GM18907 (cell line): ENCODE data around the gene SLC22A23.

Experiments
- ATAC-seq: cut with Tn5 transposase; IDR thresholded peaks from one replicate; pipeline ENCODE4 v1.9.1; 2021; ENCODE audit warnings: mild to moderate bottlenecking, moderate library complexity; ENCODE audit not compliant: unreplicated experiment

SLC22A23 gene

DNA sequence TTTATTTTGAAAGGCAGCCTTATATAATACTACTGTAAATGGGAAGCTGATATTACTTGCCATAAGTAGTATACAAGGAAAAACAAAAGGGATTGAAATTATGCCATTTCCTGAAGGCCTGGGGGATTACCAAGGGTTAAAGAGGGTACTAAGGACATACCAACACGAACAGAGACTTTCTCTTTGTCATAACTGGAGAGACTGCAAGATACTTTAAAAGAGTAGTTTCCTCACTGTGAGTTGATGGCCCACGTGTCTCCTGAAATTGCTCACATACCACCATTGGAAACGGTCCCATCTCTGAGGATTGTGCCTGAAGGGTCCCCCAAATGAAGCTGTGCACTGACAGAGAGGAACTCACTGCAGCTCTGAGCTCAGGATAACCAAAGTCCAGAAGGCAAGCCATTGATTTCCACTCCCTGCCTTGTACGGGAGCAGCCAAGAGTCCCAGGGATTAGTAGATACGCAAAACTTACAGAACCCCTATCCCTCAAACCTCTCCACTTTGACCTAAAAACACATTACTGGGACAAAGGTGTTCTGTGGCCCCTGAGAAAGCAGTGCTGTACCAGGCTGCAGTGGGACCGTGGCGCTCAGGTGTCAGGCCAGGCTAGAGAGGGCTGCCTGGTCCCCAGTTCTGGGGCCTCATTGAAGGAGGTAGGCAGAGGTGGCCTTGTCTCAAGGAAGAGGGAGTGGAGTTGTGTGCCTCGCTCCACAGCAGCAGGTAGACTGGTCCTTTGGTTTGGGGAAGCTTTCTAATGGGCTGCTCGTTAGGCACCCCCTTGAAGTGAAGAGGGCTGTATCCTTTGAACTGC, 182.9 kb downstream of the SLC22A23 start:
- ATAC-seq, result no peak

- ATAC-seq, result no peak
Observed at GRCh38 chr6:3272911-3273547, 183.8 kb downstream of the SLC22A23 start.

DNA sequence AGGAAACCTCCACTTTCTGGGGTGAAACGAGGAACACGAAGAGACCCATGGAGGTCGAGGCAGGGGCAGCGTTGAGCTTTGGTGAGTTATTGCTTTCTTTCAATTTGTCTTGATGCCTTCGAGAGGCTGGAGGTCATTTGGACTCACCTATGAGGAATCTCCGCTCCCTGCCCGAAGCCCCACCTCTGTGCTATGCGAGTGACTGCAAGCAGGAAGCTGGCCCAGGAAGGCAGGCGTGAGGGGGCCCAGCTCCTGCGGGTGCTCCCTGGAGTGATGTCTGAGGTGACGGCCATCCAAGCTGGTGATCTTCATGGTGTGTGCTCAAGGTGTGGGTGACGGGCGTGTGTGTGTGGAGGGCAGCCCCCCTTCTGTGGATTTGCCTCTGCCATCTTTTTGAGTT, 185.1 kb downstream of the SLC22A23 start:
- ATAC-seq, result no peak

GRCh38 chr6:3270258-3270657, 186.6 kb downstream of the SLC22A23 start:
- no peak for ATAC-seq

GRCh38 chr6:3269281-3269975, 187.4 kb downstream of the SLC22A23 start:
- ATAC-seq, result no peak

DNA sequence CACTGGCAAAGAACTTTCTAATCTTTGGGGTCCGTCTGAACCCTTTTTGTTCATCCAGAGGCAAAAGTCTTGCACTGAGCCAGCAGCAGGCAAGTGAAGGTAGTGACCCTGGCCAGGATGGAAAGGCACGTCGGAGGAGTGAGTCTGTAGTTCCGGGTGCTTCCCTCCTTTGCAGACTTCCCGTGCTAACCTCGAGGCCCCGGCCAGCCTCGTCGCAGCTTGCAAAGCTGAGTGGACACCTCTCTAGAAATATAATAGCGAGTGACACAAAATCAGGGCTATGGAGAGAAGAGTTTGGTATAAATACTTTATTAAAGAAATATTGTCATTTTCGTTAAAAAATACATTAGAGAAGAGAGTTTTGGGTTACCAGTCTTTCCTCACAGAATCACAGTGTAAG, 188.2 kb downstream of the SLC22A23 start:
- no peak for ATAC-seq

DNA sequence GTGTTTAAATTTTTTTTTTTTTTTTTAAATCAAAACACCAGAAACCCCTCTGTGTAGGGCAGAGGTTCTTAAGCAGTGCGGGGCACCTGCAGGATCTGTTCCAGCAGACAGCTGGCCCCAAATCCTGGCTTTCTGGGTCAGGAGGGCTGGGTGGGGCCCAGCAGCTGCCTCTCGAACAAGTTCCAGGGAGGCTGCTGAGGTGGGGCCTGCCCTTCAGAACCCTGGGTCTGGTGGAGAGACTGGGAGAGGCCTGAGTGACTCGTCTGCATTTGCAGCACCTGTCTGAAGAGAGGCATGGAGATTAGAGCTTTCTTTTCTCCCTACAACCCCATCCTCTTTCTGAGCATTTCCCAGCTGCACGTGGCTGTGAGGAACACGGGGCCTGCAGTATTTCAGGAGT, 189.7 kb downstream of the SLC22A23 start:
- no peak for ATAC-seq

- ATAC-seq, result no peak
Observed at GRCh38 chr6:3266170-3266569, 190.7 kb downstream of the SLC22A23 start.

DNA sequence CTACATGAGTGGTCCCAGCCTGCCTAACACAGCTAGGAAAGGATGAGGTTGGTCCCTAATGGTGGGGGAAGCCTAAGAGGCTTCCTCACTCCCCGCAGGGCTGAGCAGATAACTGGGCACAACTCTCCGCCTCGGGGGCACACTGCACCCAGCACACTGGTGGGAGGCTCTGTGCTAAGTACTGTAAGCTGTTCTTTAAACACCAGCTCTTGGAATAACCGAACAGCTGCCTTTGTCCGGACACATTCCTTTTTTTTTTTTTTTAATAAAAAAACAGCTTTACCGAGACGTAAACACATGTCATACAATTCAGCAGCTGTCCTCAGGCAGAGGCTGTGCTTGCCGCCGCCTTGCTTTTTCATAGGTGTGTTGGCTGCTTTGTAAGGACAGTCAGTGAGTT, 191.2 kb downstream of the SLC22A23 start:
- ATAC-seq, result no peak

GRCh38 chr6:3264356-3264755, 192.5 kb downstream of the SLC22A23 start:
- no peak for ATAC-seq

GRCh38 chr6:3263096-3263495, 193.8 kb downstream of the SLC22A23 start:
- no peak for ATAC-seq

- no peak for ATAC-seq
Observed at GRCh38 chr6:3261921-3262320, 194.9 kb downstream of the SLC22A23 start.

- no peak for ATAC-seq
Observed at GRCh38 chr6:3261518-3261820, 195.4 kb downstream of the SLC22A23 start.

GRCh38 chr6:3260772-3261517, 195.9 kb downstream of the SLC22A23 start:
- ATAC-seq, result no peak

GRCh38 chr6:3260296-3260695, 196.6 kb downstream of the SLC22A23 start:
- ATAC-seq, result no peak

DNA sequence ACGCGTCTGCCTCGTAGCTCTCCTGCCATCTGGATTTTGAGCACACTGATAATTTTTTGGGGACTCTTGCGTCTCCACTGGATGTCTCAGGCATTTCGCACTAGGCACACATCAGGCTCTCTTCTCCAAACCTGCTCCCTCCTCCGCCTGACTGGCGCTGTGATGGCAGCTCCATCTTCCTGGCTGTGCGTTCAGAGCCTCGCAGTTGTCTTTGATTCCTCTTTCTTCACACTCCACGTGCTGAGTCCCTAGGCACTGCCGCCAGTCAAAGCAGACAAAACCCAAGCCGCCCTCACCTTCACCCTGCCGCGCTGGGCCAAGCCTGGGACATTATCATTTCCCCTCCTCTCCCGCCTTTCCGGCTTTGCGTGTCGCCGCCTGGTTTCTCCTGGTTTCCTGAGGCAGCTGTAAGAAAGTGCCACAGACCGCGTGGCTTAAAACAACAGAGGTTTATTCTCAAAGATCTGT, 197.3 kb downstream of the SLC22A23 start:
- ATAC-seq, result peak; percentile 32

DNA sequence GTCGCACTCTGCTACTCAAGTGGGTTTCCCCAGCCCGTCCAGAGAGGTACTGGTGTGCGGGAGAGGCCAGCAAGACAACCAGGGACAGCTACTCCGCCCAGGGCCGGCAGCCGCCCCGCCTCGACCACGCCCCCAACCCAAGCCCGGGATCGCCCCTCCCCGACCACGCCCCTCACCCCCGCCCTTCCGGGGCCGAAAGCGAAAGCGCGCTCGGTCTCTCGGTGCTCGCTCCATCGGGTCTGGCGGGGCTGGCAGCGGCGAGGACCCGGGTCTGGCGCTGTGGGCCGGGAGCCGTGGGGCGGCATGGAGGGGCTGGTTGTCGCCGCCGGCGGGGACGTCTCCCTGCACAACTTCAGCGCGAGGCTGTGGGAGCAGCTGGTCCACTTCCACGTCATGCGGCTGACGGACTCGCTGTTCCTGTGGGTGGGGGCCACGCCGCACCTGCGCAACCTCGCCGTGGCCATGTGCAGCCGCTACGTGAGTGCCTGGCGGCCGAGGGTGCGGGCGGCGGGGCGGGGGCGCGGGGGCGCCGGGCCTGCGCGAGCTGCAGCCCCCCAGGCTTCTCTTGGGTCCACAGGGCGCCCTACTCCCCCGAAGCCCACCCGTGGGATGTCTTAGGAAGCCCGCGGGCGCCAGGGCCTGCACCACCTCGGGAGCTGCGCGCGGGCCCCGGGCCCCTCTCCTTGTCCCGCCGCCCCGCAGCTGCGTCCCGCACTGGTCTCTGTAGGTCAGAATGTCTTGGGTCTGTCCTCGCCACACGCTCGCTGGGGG, 197.9 kb downstream of the SLC22A23 start, which contains the start of gene PSMG4:
Gene PSMG4 (plus strand): TSS at position 228 of the 771 bp plus-strand sequence. CDS start 76 bp downstream, at position 304.
- peak; percentile 83 for ATAC-seq

DNA sequence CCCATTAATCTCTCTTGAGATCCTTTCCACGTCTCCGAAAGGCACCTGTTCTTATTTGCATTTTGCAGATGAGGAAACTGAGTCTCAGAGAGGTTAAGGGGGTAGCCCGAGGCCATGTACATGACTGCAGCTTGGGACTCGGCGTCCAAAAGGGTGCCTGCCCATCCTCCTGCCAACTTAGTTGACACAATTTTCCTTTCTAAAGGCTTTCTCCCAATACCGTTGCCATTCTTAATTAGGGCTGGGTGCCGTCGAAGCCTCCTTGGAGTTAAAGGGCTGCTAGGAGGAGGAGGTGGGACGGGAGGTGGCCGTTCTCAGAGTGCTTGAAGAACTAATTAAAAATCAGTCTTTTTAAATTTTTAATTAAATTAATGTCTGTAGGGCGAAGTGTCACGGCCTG, 198.6 kb downstream of the SLC22A23 start:
- ATAC-seq, result no peak

- no peak for ATAC-seq
Observed at GRCh38 chr6:3253597-3253961, 203.3 kb downstream of the SLC22A23 start.

GRCh38 chr6:3252861-3253596, 203.8 kb downstream of the SLC22A23 start:
- ATAC-seq, result no peak
